Activated B cell treated with CpG ODN at 0.5 μM for 24 hours (primary cell): ENCODE measurements around the gene ULK2. TPM values are rescaled to one million over a fixed set of nuclear protein-coding genes. Genes with fewer than 3 reads are reported as not detected.

Source experiments
- ATAC-seq: fragments of 200-7000 bp; cut with Tn5 transposase; one replicate; pipeline ENCODE4 v1.10.0; 2021; ENCODE audit warnings: low read depth, mild to moderate bottlenecking, moderate library complexity
- CTCF ChIA-PET: fragments of 350-600 bp; sonication (Branson Sonifier 250); formaldehyde crosslinking; loops from one replicate; lab custom pipeline; 2021; ENCODE audit warnings: antibody characterized with exemption; lab: Charles Lee
- POLR2A ChIA-PET: fragments of 350-600 bp; sonication (Branson Sonifier 250); formaldehyde crosslinking; loops from one replicate; lab custom pipeline; 2021; ENCODE audit warnings: antibody characterized with exemption; lab: Charles Lee
- DNase-seq: peaks from one replicate; pipeline ENCODE4 v3.0.0; 2022
- H3K27ac Mint-ChIP-seq: one replicate; pipeline ENCODE4 v1.8.0; 2020; ENCODE audit warnings: mixed read lengths
- H3K27me3 Mint-ChIP-seq: one replicate; pipeline ENCODE4 v1.8.0; 2021; ENCODE audit warnings: mixed read lengths
- H3K36me3 Mint-ChIP-seq: one replicate; pipeline ENCODE4 v1.8.0; 2021; ENCODE audit warnings: low read depth, mixed read lengths
- H3K4me1 Mint-ChIP-seq: one replicate; pipeline ENCODE4 v1.8.0; 2021; ENCODE audit warnings: mixed read lengths
- H3K4me3 Mint-ChIP-seq: one replicate; pipeline ENCODE4 v1.8.0; 2020; ENCODE audit warnings: mild to moderate bottlenecking, mixed read lengths
- H3K9me3 Mint-ChIP-seq: one replicate; pipeline ENCODE4 v1.8.0; 2020; ENCODE audit warnings: mixed read lengths
- intact Hi-C: fragments of 100-400 bp; cut with micrococcal nuclease; formaldehyde crosslinking; loops from one replicate; pipeline ENCODE4 v1.15.1; 2024
- total RNA-seq: library from RNA; stranded (reverse); gene quantifications from 2 replicates; pipeline ENCODE4 v1.2.3, GENCODE V29; 2022
- TF ChIP-seq, protein P1 (sequence below): fragments of 200-600 bp; IDR thresholded peaks from one replicate; pipeline ENCODE4 v1.8.0; 2022; ENCODE audit warnings: antibody characterized with exemption, mild to moderate bottlenecking

Gene ULK2
- total RNA-seq, 1 donor from 2014 or later: 3.0 TPM

GRCh38 chr17:19781488-19782458 is 86.0 kb downstream of the ULK2 start:
- Mint-ChIP-seq H3K27ac (no peak overlapping the region), H3K36me3 (peaks cover 2% of the 10 kb centered on the region), H3K27me3 (no peaks in the 10 kb centered on the region), H3K4me3 (no peak overlapping the region), H3K9me3 (no peaks in the 10 kb centered on the region), H3K4me1 (no peaks in the 10 kb centered on the region)
- POLR2A ChIA-PET: no interaction called here
- DNase-seq (no peak), ATAC-seq (no peak)
- intact Hi-C loops: no loop called here
- TF ChIP-seq, protein P1, sequence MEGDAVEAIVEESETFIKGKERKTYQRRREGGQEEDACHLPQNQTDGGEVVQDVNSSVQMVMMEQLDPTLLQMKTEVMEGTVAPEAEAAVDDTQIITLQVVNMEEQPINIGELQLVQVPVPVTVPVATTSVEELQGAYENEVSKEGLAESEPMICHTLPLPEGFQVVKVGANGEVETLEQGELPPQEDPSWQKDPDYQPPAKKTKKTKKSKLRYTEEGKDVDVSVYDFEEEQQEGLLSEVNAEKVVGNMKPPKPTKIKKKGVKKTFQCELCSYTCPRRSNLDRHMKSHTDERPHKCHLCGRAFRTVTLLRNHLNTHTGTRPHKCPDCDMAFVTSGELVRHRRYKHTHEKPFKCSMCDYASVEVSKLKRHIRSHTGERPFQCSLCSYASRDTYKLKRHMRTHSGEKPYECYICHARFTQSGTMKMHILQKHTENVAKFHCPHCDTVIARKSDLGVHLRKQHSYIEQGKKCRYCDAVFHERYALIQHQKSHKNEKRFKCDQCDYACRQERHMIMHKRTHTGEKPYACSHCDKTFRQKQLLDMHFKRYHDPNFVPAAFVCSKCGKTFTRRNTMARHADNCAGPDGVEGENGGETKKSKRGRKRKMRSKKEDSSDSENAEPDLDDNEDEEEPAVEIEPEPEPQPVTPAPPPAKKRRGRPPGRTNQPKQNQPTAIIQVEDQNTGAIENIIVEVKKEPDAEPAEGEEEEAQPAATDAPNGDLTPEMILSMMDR: no peak
- CTCF ChIA-PET: interaction anchor here (0.6 kb wide), 1 partner anchor 419 kb away, joined by 3 read pairs; the partner anchor contains the start of gene B9D1

DNA sequence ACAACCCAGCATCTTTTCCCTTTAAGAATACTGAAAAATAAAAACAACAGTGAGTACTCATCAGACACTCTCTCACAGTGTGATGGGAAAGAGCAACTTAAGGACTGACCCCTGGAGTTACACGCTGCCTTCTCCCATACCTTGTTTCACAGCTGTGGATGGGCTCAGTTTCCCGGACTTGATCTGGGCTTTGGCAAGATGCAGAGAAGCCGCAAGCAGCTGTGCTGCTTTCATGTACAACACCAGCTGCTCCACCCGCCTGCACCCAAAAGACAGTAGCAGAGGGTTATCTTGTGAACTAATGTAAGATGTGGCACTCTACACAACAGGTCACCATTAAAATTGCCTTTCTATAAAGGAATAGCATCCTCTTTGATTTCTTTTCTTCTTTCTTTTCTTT is 86.9 kb downstream of the ULK2 start:
- DNase-seq (no peak), ATAC-seq (no peak)
- ChIA-PET POLR2A (no interaction called here), CTCF (no interaction called here)
- TF ChIP-seq, protein P1: no peak
- Mint-ChIP-seq H3K4me3 (no peak overlapping the region), H3K4me1 (no peaks in the 10 kb centered on the region), H3K9me3 (no peaks in the 10 kb centered on the region), H3K36me3 (peaks cover 2% of the 10 kb centered on the region), H3K27ac (no peak overlapping the region), H3K27me3 (no peaks in the 10 kb centered on the region)
- intact Hi-C loops: no loop called here

GRCh38 chr17:19773534-19773933 is 94.2 kb downstream of the ULK2 start:
- ChIA-PET CTCF (no interaction called here), POLR2A (no interaction called here)
- intact Hi-C loops: no loop called here
- no peak overlapping the region for H3K27ac Mint-ChIP-seq
- H3K27me3 Mint-ChIP-seq: no peaks in the 10 kb centered on the region
- ATAC-seq (no peak), DNase-seq (no peak)
- H3K36me3 Mint-ChIP-seq: no peaks in the 10 kb centered on the region
- no peak overlapping the region for H3K4me3 Mint-ChIP-seq
- no peaks in the 10 kb centered on the region for H3K4me1 Mint-ChIP-seq
- no peaks in the 10 kb centered on the region for H3K9me3 Mint-ChIP-seq
- TF ChIP-seq, protein P1: no peak

DNA sequence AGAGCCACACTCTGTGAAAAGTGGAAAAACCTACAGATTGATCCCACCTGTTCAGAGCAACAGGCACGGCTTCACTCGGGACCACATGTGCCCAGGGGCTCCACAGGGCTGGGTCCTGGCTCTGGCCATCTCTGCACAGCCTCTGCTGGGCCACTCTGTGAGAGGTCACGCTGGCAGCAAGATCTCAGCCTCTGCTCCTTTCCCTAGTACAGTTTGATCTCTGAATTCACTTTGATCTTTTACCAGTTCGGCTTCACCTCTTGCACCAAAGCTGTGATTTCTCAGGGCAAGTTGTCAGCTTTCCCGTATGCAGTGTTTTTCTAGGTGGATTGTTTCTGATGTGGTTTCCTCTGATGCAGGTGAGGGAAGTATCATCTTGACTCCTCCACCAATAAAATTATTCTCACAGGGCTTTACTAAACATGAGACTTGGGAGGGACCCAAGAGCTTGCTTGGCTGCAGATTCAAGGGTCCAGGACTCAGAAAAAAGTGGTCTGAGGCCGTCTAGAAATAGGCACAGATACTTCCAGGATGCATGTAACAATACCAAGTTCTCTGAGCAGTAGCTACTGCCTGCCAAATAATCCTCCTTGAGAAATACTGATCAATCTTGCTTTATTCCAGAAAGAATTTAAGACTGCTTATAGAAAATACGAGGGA is 95.6 kb downstream of the ULK2 start:
- no peak overlapping the region for H3K27ac Mint-ChIP-seq
- no peaks in the 10 kb centered on the region for H3K4me1 Mint-ChIP-seq
- no peaks in the 10 kb centered on the region for H3K36me3 Mint-ChIP-seq
- CTCF ChIA-PET: interaction anchor here (1.4 kb wide), 1 partner anchor 10 kb away, joined by 6 read pairs; no protein-coding TSS in a partner anchor
- DNase-seq (no peak), ATAC-seq (no peak)
- no peaks in the 10 kb centered on the region for H3K9me3 Mint-ChIP-seq
- POLR2A ChIA-PET: interaction anchor here (0.6 kb wide), 1 partner anchor 172 kb away, joined by 4 read pairs; no protein-coding TSS in a partner anchor
- TF ChIP-seq, protein P1: no peak
- H3K27me3 Mint-ChIP-seq: no peaks in the 10 kb centered on the region
- intact Hi-C loops: no loop called here
- no peak overlapping the region for H3K4me3 Mint-ChIP-seq
